Neural cell (in vitro differentiated cells): ENCODE data around the gene TTYH1. TPM values are rescaled to one million over a fixed set of nuclear protein-coding genes. Genes with fewer than 3 reads are reported as not detected.
"Not testable (repeated sequence)": the region's sequence is repeated elsewhere in the genome, so short reads cannot be mapped to it uniquely, and the experiment has no call there.

Experiments
- H2AFZ ChIP-seq: fragments of 200-600, 300-800 bp; sonication (generic), shearing (Covaris generic); 2 replicates; pipeline ENCODE4 v1.6.0; 2014; ENCODE audit warnings: low read depth, mild to moderate bottlenecking, antibody characterized with exemption, low read length, moderate library complexity
- H3F3A ChIP-seq: fragments of 200-600 bp; shearing (Covaris generic); 2 replicates; pipeline ENCODE4 v1.6.1; 2016; ENCODE audit warnings: mild to moderate bottlenecking, moderate library complexity, mixed read lengths, antibody characterized with exemption, low read length; ENCODE audit not compliant: insufficient read depth, poor library complexity, severe bottlenecking
- H3K27ac ChIP-seq: fragments of 200-600, 300-800 bp; sonication (generic), shearing (Covaris generic); 2 replicates; pipeline ENCODE4 v1.5.1; 2014; ENCODE audit warnings: mild to moderate bottlenecking, low read length, moderate library complexity
- H3K27me3 ChIP-seq: fragments of 300-800, 200-600 bp; sonication (generic), shearing (Covaris generic); 2 replicates; pipeline ENCODE4 v1.6.0; 2014; ENCODE audit warnings: mild to moderate bottlenecking, low read depth, low read length, moderate library complexity; ENCODE audit not compliant: insufficient read depth
- H3K36me3 ChIP-seq: fragments of 300-800, 200-600 bp; sonication (generic), shearing (Covaris generic); 2 replicates; pipeline ENCODE4 v1.5.1; 2014; ENCODE audit warnings: mild to moderate bottlenecking, antibody characterized with exemption, low read length, moderate library complexity; ENCODE audit not compliant: insufficient read depth
- H3K4me2 ChIP-seq: fragments of 300-800, 200-600 bp; sonication (generic), shearing (Covaris generic); 2 replicates; pipeline ENCODE4 v1.6.0; 2014; ENCODE audit warnings: mild to moderate bottlenecking, low read length
- H3K4me3 ChIP-seq: fragments of 300-800, 200-600 bp; sonication (generic), shearing (Covaris generic); 2 replicates; pipeline ENCODE4 v1.5.1; 2014; ENCODE audit warnings: mild to moderate bottlenecking, low read length, moderate library complexity
- H3K79me2 ChIP-seq: fragments of 200-600 bp; shearing (Covaris generic); replicated peaks from 2 replicates; pipeline ENCODE4 v1.6.0; 2014; ENCODE audit warnings: mild to moderate bottlenecking, low read length, moderate library complexity; ENCODE audit not compliant: insufficient read depth
- H3K9ac ChIP-seq: fragments of 300-800, 200-600 bp; sonication (generic), shearing (Covaris generic); 2 replicates; pipeline ENCODE4 v1.6.1; 2016; ENCODE audit warnings: mild to moderate bottlenecking, low read length, mixed read lengths
- H3K9me2 ChIP-seq: fragments of 200-600 bp; shearing (Covaris generic); 2 replicates; pipeline ENCODE4 v1.6.1; 2016; ENCODE audit warnings: mild to moderate bottlenecking, low read length, mixed read lengths; ENCODE audit not compliant: insufficient read depth
- H3K9me3 ChIP-seq: fragments of 200-600, 300-800 bp; sonication (generic), shearing (Covaris generic); 2 replicates; pipeline ENCODE4 v1.6.1; 2016; ENCODE audit warnings: mild to moderate bottlenecking, mixed run types, low read length, moderate library complexity, mixed read lengths
- H4K20me1 ChIP-seq: fragments of 200-600 bp; shearing (Covaris generic); 2 replicates; pipeline ENCODE4 v1.6.1; 2016; ENCODE audit warnings: mild to moderate bottlenecking, mixed run types; ENCODE audit not compliant: insufficient read depth
- CTCF ChIP-seq: fragments of 450-650 bp; IDR thresholded peaks from 2 replicates; pipeline ENCODE4 v1.5.1; 2014; ENCODE audit warnings: antibody characterized with exemption, mild to moderate bottlenecking, moderate library complexity; ENCODE audit not compliant: poor library complexity, severe bottlenecking
- EP300 ChIP-seq: fragments of 450-650 bp; conservative IDR thresholded peaks from 2 replicates; pipeline ENCODE4 v1.6.1; 2014; ENCODE audit warnings: antibody characterized with exemption, mild to moderate bottlenecking, moderate library complexity; ENCODE audit not compliant: poor library complexity, severe bottlenecking
- EZH2 ChIP-seq: fragments of 200-600, 300-800 bp; shearing (Covaris generic), sonication (generic); IDR thresholded peaks from 2 replicates; pipeline ENCODE4 v1.6.1; 2014; ENCODE audit warnings: antibody characterized with exemption, low read length, borderline replicate concordance, mild to moderate bottlenecking; ENCODE audit not compliant: insufficient read depth, poor library complexity, severe bottlenecking
- MXI1 ChIP-seq: fragments of 450-650 bp; conservative IDR thresholded peaks from 2 replicates; pipeline ENCODE4 v1.6.1; 2014; ENCODE audit warnings: antibody characterized with exemption, mild to moderate bottlenecking; ENCODE audit not compliant: poor library complexity, severe bottlenecking
- POLR2AphosphoS5 ChIP-seq: IDR thresholded peaks from 2 replicates; pipeline ENCODE4 v1.6.1; 2012
- RAD21 ChIP-seq: fragments of 450-650 bp; conservative IDR thresholded peaks from 2 replicates; pipeline ENCODE4 v1.6.1; 2014; ENCODE audit warnings: antibody characterized with exemption, mild to moderate bottlenecking, moderate library complexity
- REST ChIP-seq: IDR thresholded peaks from 2 replicates; pipeline ENCODE4 v1.6.1; 2012; ENCODE audit warnings: borderline replicate concordance
- SMC3 ChIP-seq: fragments of 450-650 bp; conservative IDR thresholded peaks from 2 replicates; pipeline ENCODE4 v1.6.1; 2014; ENCODE audit warnings: antibody characterized with exemption, mild to moderate bottlenecking, moderate library complexity; ENCODE audit not compliant: poor library complexity
- TAF1 ChIP-seq: IDR thresholded peaks from 2 replicates; pipeline ENCODE4 v1.6.1; 2012; ENCODE audit warnings: low read depth
- polyA plus RNA-seq: library from polyadenylated mRNA; depleted of rRNA; stranded (reverse); fragments of >200 nt; gene quantifications from 2 replicates; pipeline ENCODE4 v1.2.3, GENCODE V29; 2014

The TTYH1 gene
- polyA plus RNA-seq, 1 donor from 2014 or later: 36.1 TPM

- H3F3A ChIP-seq: no peaks in the 10 kb centered on the region
- no peak overlapping the region for H2AFZ ChIP-seq
- no peaks in the 10 kb centered on the region for H3K36me3 ChIP-seq
- H3K9ac ChIP-seq: no peak overlapping the region
- H4K20me1 ChIP-seq: no peaks in the 10 kb centered on the region
- H3K27me3 ChIP-seq: no peaks in the 10 kb centered on the region
- no peaks in the 10 kb centered on the region for H3K79me2 ChIP-seq
- H3K4me2 ChIP-seq: no peak overlapping the region
- H3K9me2 ChIP-seq: no peaks in the 10 kb centered on the region
- H3K4me3 ChIP-seq: no peak overlapping the region
- TF ChIP-seq MXI1: no peak
- TF ChIP-seq RAD21: peak; percentile 44
- TF ChIP-seq SMC3: peak; percentile 20
- peak; percentile 63 for TF ChIP-seq CTCF
- H3K9me3 ChIP-seq: no peaks in the 10 kb centered on the region
- H3K27ac ChIP-seq: no peak overlapping the region
Measured at GRCh38 chr19:54439174-54439851, 24.0 kb downstream of the TTYH1 start.

GRCh38 chr19:54440641-54441040 lies 25.4 kb downstream of the TTYH1 start:
- Histone ChIP-seq H3K79me2 (no peaks in the 10 kb centered on the region), H3K9me3 (no peaks in the 10 kb centered on the region), H3K27ac (no peak overlapping the region), H3K4me2 (no peak overlapping the region), H3K9ac (no peak overlapping the region), H4K20me1 (no peaks in the 10 kb centered on the region), H3K4me3 (no peak overlapping the region), H2AFZ (no peak overlapping the region), H3F3A (no peaks in the 10 kb centered on the region), H3K9me2 (no peaks in the 10 kb centered on the region), H3K36me3 (no peaks in the 10 kb centered on the region), H3K27me3 (no peaks in the 10 kb centered on the region)
- no peak for TF ChIP-seq TAF1

GRCh38 chr19:54444737-54445136 lies 29.5 kb downstream of the TTYH1 start:
- Histone ChIP-seq H3K4me2 (no peak overlapping the region), H3K36me3 (no peaks in the 10 kb centered on the region), H3K27ac (no peak overlapping the region), H3K27me3 (no peaks in the 10 kb centered on the region), H4K20me1 (no peaks in the 10 kb centered on the region), H3K9ac (no peak overlapping the region), H3K9me3 (no peaks in the 10 kb centered on the region), H3F3A (no peaks in the 10 kb centered on the region), H3K4me3 (no peak overlapping the region), H3K9me2 (no peaks in the 10 kb centered on the region), H3K79me2 (peaks cover 22% of the 10 kb centered on the region), H2AFZ (no peak overlapping the region)
- TF ChIP-seq EZH2: no peak
- TF ChIP-seq REST: no peak
- no peak for TF ChIP-seq RAD21
- TF ChIP-seq MXI1: no peak
- no peak for TF ChIP-seq TAF1
- TF ChIP-seq EP300: no peak
- no peak for TF ChIP-seq SMC3
- no peak for TF ChIP-seq CTCF
- no peak for TF ChIP-seq POLR2AphosphoS5

- not testable (repeated sequence) for H3K9me2 ChIP-seq, H3K4me3 ChIP-seq, H3K27ac ChIP-seq, H3K36me3 ChIP-seq, H3F3A ChIP-seq, H2AFZ ChIP-seq, H3K9ac ChIP-seq, H3K4me2 ChIP-seq, H3K9me3 ChIP-seq, H4K20me1 ChIP-seq, H3K27me3 ChIP-seq
- H3K79me2 ChIP-seq: peaks cover 39% of the 10 kb centered on the region
Measured at GRCh38 chr19:54446349-54446748, 31.1 kb downstream of the TTYH1 start.
